Measurements from ENCODE around the gene FSTL4. TPM values are rescaled to one million over a fixed set of nuclear protein-coding genes. Genes with fewer than 3 reads are reported as not detected.

FSTL4 gene
- total RNA-seq, 2 experiments from 2014 or later, result not detected

DNA sequence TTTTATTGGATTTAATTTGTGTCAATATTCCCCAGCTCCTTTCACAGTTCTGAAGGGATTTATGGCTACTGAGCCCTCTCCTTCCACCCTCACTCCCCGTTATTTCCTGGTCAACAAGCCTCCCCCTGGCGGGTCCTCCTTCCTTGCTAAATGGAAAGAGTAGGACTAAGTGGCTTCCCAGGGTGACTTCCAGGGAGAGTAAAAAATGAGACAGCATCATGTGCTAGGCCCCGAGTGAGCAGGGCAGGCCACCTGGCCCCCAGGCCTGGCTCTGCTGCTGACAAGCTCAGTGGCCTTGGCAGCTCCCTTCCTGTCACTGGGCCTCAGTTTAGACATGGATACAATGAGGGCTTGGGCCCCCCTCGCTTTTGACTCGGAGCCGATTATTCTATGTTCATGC, 359.3 kb downstream of the FSTL4 start:
- DNase-seq (ENCODE audit: low spot score), result no peak
- Histone ChIP-seq H2AFZ (ENCODE audit: low read length) (no peak overlapping the region), H3K9me3 (ENCODE audit: low read length) (no peaks in the 10 kb centered on the region), H3K79me2 (ENCODE audit: insufficient read depth, low read depth, low read length) (no peaks in the 10 kb centered on the region), H3K9me2 (ENCODE audit: insufficient read depth, low read length) (no peaks in the 10 kb centered on the region), H3K4me3 (ENCODE audit: low read depth, low read length, poor library complexity, severe bottlenecking) (no peak overlapping the region), H3K36me3 (ENCODE audit: insufficient read depth, low read length) (no peaks in the 10 kb centered on the region), H3K4me2 (ENCODE audit: low read length) (no peak overlapping the region), H4K20me1 (ENCODE audit: insufficient read depth, low read length) (no peaks in the 10 kb centered on the region), H3K4me1 (ENCODE audit: insufficient read depth, low read length, poor library complexity, severe bottlenecking) (no peaks in the 10 kb centered on the region), H3K27ac (ENCODE audit: low read depth, low read length, poor library complexity, severe bottlenecking) (no peak overlapping the region)
- intact Hi-C loops (cut with micrococcal nuclease; ENCODE audit: unreplicated experiment), result no loop called here
- POLR2A ChIA-PET, result no interaction called here
- CTCF ChIA-PET (ENCODE audit: unreplicated experiment), result no interaction called here
- TF ChIP-seq, protein P1, sequence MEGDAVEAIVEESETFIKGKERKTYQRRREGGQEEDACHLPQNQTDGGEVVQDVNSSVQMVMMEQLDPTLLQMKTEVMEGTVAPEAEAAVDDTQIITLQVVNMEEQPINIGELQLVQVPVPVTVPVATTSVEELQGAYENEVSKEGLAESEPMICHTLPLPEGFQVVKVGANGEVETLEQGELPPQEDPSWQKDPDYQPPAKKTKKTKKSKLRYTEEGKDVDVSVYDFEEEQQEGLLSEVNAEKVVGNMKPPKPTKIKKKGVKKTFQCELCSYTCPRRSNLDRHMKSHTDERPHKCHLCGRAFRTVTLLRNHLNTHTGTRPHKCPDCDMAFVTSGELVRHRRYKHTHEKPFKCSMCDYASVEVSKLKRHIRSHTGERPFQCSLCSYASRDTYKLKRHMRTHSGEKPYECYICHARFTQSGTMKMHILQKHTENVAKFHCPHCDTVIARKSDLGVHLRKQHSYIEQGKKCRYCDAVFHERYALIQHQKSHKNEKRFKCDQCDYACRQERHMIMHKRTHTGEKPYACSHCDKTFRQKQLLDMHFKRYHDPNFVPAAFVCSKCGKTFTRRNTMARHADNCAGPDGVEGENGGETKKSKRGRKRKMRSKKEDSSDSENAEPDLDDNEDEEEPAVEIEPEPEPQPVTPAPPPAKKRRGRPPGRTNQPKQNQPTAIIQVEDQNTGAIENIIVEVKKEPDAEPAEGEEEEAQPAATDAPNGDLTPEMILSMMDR (conservative IDR thresholded peaks at IDR 0.05; ENCODE audit: low read length), result no peak
- TF ChIP-seq EZH2phosphoT487 (IDR thresholded peaks at IDR 0.05; ENCODE audit: borderline replicate concordance, low read depth, low read length), result no peak
- no TSS peak for BruUV-seq (replicated peaks)

DNA sequence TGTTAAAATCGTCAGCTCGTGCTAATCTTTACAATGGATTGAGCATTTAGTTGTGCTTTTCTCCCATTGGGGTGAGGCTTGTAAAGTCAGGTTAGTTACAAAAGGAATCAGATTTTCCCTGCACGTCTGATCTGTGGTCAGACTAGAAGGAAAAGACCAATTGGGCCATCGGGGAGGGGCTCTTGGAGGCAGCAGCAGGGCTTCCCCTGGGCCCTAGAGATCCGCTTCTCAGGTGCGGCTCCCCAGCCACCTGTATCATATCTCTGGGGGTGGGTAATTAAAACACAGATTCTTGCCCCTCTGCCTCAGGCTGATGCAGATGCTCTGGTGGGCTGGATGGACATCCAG, 360.2 kb downstream of the FSTL4 start:
- no TSS peak for BruUV-seq (replicated peaks)
- POLR2A ChIA-PET, result no interaction called here

More for the DNA sequence above, 360.2 kb downstream of the FSTL4 start:
- H3K4me3 ChIP-seq (ENCODE audit: low read depth, low read length, poor library complexity, severe bottlenecking), result no peak overlapping the region
- TF ChIP-seq, protein P1 (conservative IDR thresholded peaks at IDR 0.05; ENCODE audit: low read length), result no peak
- no peak for TF ChIP-seq EZH2phosphoT487 (IDR thresholded peaks at IDR 0.05; ENCODE audit: borderline replicate concordance, low read depth, low read length)
- H3K9me2 ChIP-seq (ENCODE audit: insufficient read depth, low read length), result no peaks in the 10 kb centered on the region
- H3K4me1 ChIP-seq (ENCODE audit: insufficient read depth, low read length, poor library complexity, severe bottlenecking), result no peaks in the 10 kb centered on the region
- H3K36me3 ChIP-seq (ENCODE audit: insufficient read depth, low read length), result no peaks in the 10 kb centered on the region
- H3K27ac ChIP-seq (ENCODE audit: low read depth, low read length, poor library complexity, severe bottlenecking), result no peak overlapping the region
- CTCF ChIA-PET (ENCODE audit: unreplicated experiment), result no interaction called here
- no peak overlapping the region for H2AFZ ChIP-seq (ENCODE audit: low read length)
- no peaks in the 10 kb centered on the region for H4K20me1 ChIP-seq (ENCODE audit: insufficient read depth, low read length)
- intact Hi-C loops (cut with micrococcal nuclease; ENCODE audit: unreplicated experiment), result no loop called here
- no peak for DNase-seq (ENCODE audit: low spot score)
- H3K9me3 ChIP-seq (ENCODE audit: low read length), result no peaks in the 10 kb centered on the region
- no peak overlapping the region for H3K4me2 ChIP-seq (ENCODE audit: low read length)
- H3K79me2 ChIP-seq (ENCODE audit: insufficient read depth, low read depth, low read length), result no peaks in the 10 kb centered on the region
